ENCODE data around the gene FGF14. TPM values are rescaled to one million over a fixed set of nuclear protein-coding genes. Genes with fewer than 3 reads are reported as not detected.

Gene FGF14
- polyA plus RNA-seq, 1 of the 3 experiments (the other 2 are of a cell fraction), result 0.20 TPM

GRCh38 chr13:102443249-102443648 is 41.4 kb upstream of the FGF14 start (continued):
- no peak for TF ChIP-seq REST (IDR thresholded peaks at IDR 0.05; ENCODE audit: low read depth, low read length)

- ChIA-PET CTCF (interaction anchor here (0.6 to 0.7 kb wide), 2 partner anchors 313 to 499 kb away, joined by 3 read pairs; no protein-coding TSS in a partner anchor), POLR2A (no interaction called here)
- H3K9me2 ChIP-seq, result no peaks in the 10 kb centered on the region
- no peak for TF ChIP-seq ZBTB33 (IDR thresholded peaks at IDR 0.05; ENCODE audit: borderline replicate concordance, low read depth)
- TF ChIP-seq MEF2A (IDR thresholded peaks at IDR 0.05; ENCODE audit: borderline replicate concordance, low read depth), result no peak
- TF ChIP-seq CTCF (IDR thresholded peaks at IDR 0.05), result no peak
- TF ChIP-seq MXI1 (IDR thresholded peaks at IDR 0.05; ENCODE audit: low read depth, low read length), result no peak
- TF ChIP-seq FOXJ3 (CRISPR knock-in tag; IDR thresholded peaks at IDR 0.05), result no peak
- no peak for TF ChIP-seq IRF3 (IDR thresholded peaks at IDR 0.05; ENCODE audit: low read depth, low read length)
- TF ChIP-seq RXRA (IDR thresholded peaks at IDR 0.05; ENCODE audit: borderline replicate concordance, low read depth), result no peak
- no peak for TF ChIP-seq RAD21 (IDR thresholded peaks at IDR 0.05; ENCODE audit: low read length)
- TF ChIP-seq ELF1 (IDR thresholded peaks at IDR 0.05), result no peak
- TF ChIP-seq NFIC (IDR thresholded peaks at IDR 0.05; ENCODE audit: borderline replicate concordance), result no peak
- TF ChIP-seq FOSL2 (IDR thresholded peaks at IDR 0.05; ENCODE audit: borderline replicate concordance, low read depth), result no peak
- no peak for TF ChIP-seq USF2 (IDR thresholded peaks at IDR 0.05; ENCODE audit: borderline replicate concordance, low read depth, low read length)
- TF ChIP-seq PBX3 (IDR thresholded peaks at IDR 0.05), result no peak
- no peak for TF ChIP-seq REST (IDR thresholded peaks at IDR 0.05; ENCODE audit: low read depth, low read length)
- no peak for TF ChIP-seq RFX5 (IDR thresholded peaks at IDR 0.05; ENCODE audit: low read length)
- no peak for TF ChIP-seq EZH2phosphoT487 (IDR thresholded peaks at IDR 0.05; ENCODE audit: borderline replicate concordance, low read depth)
Observed at GRCh38 chr13:102441085-102441484, 39.2 kb upstream of the FGF14 start.

More at GRCh38 chr13:102441085-102441484, 39.2 kb upstream of the FGF14 start:
- no peak overlapping the region for H3K27ac ChIP-seq (ENCODE audit: low read depth in 2 of 2, low read length in 1 of 2)
- DNase-seq, result no peak
- no peak overlapping the region for H2AFZ ChIP-seq (ENCODE audit: low read depth)
- H3K79me2 ChIP-seq (ENCODE audit: insufficient read depth), result no peaks in the 10 kb centered on the region
- no peaks in the 10 kb centered on the region for H4K20me1 ChIP-seq (ENCODE audit: insufficient read depth)
- H3K9ac ChIP-seq, result no peak overlapping the region
- no peak overlapping the region for H3K4me2 ChIP-seq
- 0 out of 4 replicates have a peak, but pooled peaks cover 0 to 2% of the 10 kb centered on the region in 2 experiments for H3K4me1 ChIP-seq (ENCODE audit: control insufficient read depth in 1 of 2, insufficient read depth in 2 of 2, low read depth in 1 of 2, low read length in 1 of 2)
- H3F3A ChIP-seq (replicated peaks; ENCODE audit: insufficient read depth), result no peaks in the 10 kb centered on the region
- H3K36me3 ChIP-seq (replicated peaks in 1 of 2; ENCODE audit: control insufficient read depth in 1 of 2, insufficient read depth in 2 of 2, low read length in 1 of 2), result no peaks in the 10 kb centered on the region
- no peak overlapping the region for H3K4me3 ChIP-seq (ENCODE audit: low read depth in 2 of 2, low read length in 1 of 2)
- H3K9me3 ChIP-seq, result no peaks in the 10 kb centered on the region
- H3K27me3 ChIP-seq (ENCODE audit: insufficient read depth), result no peaks in the 10 kb centered on the region

Data from SK-N-SH (cell line).